ENCODE measurements around the gene XIRP1.

DNA sequence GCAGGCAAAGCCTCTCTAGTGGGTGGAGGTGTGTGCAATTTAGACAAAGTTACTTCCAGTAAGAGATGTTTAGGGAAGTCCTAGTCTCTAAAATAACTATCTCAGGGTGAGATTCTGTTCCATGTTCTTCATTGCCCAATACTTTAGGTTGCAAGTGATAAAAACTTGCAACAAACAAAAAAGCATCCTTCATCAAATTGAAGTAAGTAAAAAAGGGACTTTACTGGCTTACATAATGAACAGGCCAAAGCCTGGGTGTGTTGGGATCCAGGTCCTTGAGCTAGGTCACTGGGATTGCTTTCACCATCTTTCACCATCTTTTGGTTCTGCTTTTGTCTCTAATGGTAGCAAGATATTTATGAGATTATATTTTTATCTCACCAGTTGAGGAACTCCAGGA, 49.2 kb upstream of the XIRP1 start:
- no peak for TF ChIP-seq POLR2A (IDR thresholded peaks at IDR 0.05; ENCODE audit: low read depth)
- TF ChIP-seq, protein P1, sequence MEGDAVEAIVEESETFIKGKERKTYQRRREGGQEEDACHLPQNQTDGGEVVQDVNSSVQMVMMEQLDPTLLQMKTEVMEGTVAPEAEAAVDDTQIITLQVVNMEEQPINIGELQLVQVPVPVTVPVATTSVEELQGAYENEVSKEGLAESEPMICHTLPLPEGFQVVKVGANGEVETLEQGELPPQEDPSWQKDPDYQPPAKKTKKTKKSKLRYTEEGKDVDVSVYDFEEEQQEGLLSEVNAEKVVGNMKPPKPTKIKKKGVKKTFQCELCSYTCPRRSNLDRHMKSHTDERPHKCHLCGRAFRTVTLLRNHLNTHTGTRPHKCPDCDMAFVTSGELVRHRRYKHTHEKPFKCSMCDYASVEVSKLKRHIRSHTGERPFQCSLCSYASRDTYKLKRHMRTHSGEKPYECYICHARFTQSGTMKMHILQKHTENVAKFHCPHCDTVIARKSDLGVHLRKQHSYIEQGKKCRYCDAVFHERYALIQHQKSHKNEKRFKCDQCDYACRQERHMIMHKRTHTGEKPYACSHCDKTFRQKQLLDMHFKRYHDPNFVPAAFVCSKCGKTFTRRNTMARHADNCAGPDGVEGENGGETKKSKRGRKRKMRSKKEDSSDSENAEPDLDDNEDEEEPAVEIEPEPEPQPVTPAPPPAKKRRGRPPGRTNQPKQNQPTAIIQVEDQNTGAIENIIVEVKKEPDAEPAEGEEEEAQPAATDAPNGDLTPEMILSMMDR (IDR thresholded peaks at IDR 0.05): no peak
- TF ChIP-seq POLR2AphosphoS5 (IDR thresholded peaks at IDR 0.05): no peak
